Femur (tissue), 1 donor: ENCODE results near the gene AQP3.
"Not testable (repeated sequence)": the region's sequence is repeated elsewhere in the genome, so short reads cannot be mapped to it uniquely, and the experiment has no call there.

Experiments used
- DNase-seq: peaks from one replicate; pipeline ENCODE4 v3.0.0-alpha.2; 2017

Gene AQP3

DNA sequence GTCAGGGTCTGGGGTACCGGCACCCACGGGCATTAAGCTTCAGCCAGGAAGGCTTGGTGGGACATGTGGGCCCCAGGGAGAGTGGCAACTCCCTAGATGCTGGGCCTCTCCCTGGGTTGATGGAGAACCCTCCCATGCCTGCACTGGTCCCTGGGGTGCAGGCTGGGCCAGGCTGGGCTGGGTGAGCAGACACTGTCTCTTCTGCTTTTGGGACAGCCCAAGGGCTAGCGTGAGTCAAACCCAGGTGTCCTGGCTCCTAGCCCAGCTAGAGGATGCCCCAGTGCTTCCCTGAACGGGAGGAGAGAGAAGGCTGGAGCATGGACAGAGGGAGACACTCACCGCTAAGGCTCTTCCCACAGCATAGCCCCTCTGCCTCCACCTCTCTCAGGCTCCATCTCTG is 39.3 kb downstream of the AQP3 start:
- no peak for DNase-seq

DNA sequence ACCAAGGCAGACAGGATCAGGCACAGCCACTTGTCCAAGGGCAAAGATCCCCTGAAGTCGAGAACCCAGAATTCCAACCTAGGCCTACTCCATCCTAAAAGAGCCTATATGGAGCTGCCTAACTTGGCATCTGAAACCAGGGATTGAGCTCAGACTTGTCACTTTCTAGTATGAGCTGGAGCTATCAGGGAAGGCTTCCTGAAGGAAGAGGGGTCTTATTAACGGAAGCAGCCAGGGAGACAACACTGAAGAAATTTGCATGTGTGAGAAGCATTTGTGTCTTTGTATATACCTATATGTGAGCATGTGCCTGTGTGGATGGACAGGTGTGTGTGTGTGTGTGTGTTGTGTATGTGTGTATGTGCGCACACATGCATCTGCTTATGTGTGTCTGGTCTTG is 40.3 kb downstream of the AQP3 start:
- DNase-seq: no peak

DNA sequence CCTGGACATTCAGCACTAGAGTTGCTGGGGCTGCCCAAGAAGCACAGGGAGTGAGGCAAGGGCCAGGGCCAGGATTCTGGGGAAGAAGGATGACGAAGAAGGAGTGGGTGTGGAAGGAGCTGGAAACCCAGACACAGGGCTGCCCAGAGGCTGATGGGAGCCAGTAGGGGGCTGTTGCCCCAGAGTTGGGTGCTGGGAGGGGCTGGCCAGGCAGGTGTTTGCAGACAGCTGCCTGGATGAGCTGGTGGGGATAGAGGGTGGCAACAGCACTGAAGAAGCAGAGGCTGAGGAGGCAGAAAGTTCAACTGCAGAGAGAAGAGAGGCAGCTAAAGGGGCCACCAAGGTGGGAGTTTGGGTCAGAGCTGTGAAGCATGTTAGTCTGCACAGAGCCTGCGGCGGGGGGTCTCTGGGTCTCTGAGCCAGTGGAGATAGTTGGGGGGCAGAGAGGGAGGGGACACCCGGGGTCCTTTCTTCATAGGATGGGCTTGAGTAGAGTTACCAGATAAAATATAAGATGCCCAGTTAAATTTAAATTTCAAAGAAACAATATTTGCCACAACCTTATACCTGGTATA is 42.5 kb downstream of the AQP3 start:
- no peak for DNase-seq

DNA sequence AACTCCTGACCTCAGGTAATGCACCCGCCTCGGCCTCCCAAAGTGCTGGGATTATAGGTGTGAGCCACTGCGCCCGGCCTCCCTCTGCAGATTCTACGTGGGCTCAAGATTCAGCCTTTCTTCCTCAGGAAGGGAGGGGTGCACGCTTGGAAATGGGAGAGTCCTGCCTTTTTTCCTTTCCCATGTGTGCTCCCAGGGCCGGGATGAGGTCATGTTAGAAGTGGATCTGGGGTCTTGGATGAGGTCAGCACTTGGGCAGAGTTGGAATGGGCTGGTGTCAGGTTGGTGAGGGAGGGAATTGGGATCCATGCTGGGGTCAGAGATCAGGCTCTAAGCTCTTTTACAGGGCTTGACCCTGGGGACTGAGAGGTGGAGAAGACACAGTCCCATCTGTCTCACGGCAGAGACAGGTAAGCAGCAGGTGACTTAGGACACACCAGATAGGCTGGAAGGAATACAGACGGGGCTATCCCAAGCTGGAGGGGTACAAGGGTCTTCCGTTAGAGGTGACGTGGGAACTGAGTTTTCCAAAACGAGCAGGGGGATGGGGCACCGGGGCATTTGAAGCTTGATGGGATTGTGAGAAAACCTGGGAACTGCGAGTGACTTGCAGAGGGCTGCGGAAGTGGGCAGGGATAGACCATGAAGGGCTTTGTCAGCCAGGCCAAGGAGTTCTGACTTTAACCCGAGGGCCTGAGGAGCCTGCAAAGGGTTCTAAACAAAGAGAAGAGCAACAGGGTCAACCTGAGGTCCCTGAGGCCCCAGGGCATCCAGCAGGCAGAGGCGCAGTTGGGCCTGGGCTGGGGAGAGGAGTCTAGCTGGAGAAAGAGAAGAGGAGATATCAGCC is 43.2 kb downstream of the AQP3 start:
- no peak for DNase-seq

DNA sequence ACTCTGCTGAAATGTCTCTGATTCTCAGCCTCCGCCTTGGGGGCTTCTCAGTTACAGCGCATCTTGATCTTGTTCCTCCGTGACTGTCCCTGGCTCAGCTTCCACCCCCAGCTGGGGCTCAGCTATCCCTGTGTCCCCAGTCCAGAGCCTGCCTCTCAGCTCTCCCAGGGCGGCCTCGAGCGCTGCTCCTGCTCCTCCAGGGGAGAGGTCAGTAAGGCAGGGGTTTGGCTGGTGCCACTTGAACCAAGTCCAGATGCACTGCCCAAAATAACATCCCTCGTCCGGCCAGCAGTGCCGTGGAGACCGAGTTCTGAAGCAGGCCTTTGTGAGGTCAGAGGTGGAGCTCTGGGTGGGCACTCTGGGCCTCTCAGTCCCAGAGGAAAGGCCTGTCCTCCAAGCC is 45.0 kb downstream of the AQP3 start, which contains the start of gene AQP7:
TSS of gene AQP7 (minus strand) at position 198 of the 400 bp plus-strand sequence. CDS start 1,306 bp downstream, outside the sequence.
- not testable (repeated sequence) for DNase-seq

DNA sequence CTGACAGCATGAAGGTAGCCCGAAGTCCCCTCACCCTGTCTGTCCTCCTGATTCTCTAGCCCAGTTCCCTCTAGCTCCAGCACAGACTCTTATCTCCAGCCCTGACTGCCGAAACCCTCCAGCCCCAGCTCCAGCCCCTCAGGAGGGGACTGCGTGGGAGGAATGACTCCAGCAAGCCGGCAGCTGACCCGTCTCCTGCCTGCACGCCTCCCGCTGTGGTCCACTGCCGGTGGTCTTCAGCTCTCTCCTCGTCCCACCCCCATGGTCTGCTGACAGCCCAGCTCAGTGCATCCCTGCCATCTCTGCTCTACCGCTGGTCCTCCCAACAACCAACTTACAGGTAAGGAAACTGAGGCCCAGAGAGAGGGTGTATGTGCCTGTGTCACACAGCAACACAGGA is 45.6 kb downstream of the AQP3 start:
- not testable (repeated sequence) for DNase-seq

DNA sequence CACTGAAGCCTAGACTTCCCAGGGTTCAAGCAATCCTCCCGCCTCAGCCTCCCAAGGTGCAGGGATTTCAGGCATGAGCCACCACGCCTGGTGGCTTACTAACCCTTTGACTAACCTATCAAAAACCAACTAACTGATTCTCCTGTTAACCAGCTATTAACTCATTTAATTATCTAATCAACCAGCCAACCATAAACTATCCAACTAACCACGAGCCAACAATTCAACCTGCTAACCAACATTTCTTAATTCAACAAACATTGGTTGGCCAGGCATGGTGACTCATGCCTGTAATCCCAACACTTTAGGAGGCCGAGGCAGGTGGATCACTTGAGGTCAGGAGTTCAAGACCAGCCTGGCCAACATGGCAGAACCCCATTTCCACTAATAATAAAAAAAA is 48.3 kb downstream of the AQP3 start:
- not testable (repeated sequence) for DNase-seq

DNA sequence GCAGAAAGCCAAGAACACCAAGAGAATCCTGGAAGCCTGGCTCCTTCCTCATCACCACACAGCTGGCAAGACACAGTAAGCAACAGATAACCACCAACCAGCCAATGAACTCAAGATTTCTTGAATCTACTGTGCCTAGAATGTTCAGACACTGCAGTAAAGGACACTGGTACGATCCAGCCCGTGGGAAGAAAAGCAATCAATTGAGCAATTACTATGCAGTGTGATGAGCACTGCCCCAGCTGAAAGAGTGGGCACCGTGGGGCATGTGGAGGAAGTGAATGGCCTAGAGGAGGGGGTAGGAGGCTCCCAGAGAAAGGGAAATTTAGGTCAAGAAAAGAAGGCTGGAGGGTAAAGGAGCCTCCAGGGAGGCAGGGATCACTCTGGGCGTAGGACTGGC is 49.6 kb downstream of the AQP3 start:
- DNase-seq: not testable (repeated sequence)

DNA sequence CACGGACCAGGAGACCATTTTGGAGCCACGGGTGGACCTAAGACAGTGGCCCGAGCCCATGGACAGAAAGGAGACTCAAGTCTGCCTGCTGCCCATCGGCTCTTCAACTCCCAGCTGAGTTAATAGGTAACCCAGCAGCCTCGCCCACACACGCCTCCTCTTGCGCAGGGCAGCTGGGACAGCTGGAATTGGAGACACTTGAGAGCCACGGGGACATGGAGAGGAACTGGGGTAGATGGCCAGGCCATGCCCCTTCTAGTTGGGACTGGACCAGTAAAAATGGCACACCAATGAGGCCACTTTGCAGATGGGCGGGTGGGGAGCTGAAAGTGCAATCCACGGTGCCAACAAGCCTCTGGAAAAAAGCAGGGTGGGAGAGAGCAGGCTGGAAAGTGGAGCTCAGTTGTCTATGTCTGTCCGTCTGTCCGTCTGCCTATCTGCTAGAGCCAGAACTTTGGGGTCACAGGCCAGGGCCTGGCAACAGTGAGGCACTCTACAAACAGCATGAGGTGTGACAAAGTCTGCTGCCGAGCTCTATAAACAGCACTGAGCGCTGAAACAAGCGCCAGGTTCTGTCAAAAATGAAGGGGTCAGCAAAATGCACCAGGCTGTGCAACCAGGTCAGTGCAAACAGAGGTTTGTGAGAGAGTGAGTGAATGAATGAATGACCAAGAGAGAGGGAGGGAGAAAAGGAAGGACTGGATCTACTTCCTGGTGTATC is 52.1 kb downstream of the AQP3 start:
- not testable (repeated sequence) for DNase-seq

DNA sequence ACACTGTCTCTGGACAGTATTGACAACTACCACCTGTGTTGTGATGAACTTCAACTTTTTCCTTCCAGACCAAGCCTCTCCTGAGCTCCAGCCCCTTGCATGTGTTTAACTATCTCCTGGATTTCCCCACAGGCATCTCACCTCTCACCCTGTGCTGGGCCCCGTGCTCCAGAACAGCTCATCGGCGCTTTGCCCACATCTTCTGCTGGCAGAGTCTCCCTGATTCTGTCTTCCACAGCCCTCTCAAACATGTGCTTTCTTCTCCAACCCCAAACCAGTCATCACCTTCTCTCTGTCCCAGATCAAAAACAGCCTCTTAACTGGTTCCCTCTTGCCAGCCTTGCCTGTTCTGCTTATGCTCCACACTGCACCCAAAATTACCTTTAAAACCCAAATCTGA is 53.4 kb downstream of the AQP3 start:
- DNase-seq: not testable (repeated sequence)

DNA sequence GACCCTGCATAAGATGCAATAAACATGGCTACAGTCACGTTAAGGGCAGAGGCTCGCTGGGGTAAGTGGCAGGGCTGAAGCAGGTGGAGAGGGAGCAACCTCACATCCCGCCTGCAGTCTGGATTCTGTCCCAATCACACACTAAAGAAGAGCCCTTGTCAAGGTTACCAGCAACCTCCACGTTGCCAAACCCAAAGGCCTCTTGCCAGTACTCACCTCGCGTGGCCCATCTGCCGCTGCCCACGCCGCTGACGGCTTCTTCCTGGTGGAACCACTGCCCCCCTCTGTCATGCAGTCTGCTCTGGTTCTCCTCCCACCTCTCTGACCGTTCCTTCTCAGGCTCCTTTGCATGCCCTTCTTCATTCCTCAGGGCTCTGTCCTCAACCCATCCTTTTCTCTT is 53.8 kb downstream of the AQP3 start:
- no peak for DNase-seq

DNA sequence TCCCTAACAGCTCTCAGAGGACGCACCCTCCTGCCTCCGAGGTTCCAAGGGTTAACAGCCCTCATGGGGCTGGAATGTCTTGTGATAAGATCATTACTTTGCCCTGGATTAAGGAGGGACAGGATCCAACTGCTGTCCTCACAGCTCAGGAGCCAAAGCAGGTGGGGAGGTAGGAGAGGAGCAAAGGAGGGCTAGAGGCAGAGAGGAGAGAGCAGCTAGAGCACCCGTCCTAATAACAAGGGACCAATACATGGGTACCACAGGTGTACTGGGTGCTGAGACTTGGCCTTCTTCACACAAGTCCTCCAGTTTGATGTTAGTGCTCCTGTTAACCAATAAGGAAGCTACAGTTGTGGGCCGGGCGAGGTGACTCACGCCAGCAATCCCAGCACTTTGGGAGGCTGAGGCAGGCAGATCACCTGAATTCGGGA is 54.8 kb downstream of the AQP3 start:
- DNase-seq: not testable (repeated sequence)
